Uterus (tissue), 2 donors: ENCODE measurements around the gene SLX4IP.

Experiments used
- CTCF ChIP-seq, 4 experiments: fragments of 200-600 bp in 2 of 4; fragments of 450-650 bp in 2 of 4; sonication (generic) in 2 of 4; IDR thresholded peaks; one replicate each; pipeline ENCODE4 v1.5.1; 2016 to 2019; ENCODE audit warnings: antibody characterized with exemption in 4 of 4, mild to moderate bottlenecking in 2 of 4, moderate library complexity in 1 of 4
- POLR2A ChIP-seq, 2 donors: fragments of 450-650 bp; IDR thresholded peaks; one replicate each; pipeline ENCODE4 v1.6.1; 2016; ENCODE audit warnings: antibody characterized with exemption in 2 of 2, mild to moderate bottlenecking in 1 of 2, moderate library complexity in 1 of 2

- TF ChIP-seq CTCF (IDR thresholded peaks at IDR 0.05), result no peak
- TF ChIP-seq POLR2A (IDR thresholded peaks at IDR 0.05), result no peak
These were observed 4.4 kb upstream of the SLX4IP start for GRCh38 chr20:10430704-10431103.
